Stimulated activated CD8-positive, alpha-beta memory T cell treated with anti-CD3 and anti-CD28 coated beads, Interleukin-7, amount 100 ng/mL, for 48 hours (primary cell): Measurements from ENCODE around the gene GPAT3.
"Not testable (repeated sequence)": the region's sequence is repeated elsewhere in the genome, so short reads cannot be mapped to it uniquely, and the experiment has no call there.

Experiments
- DNase-seq, 2 donors: peaks; one replicate each; pipeline ENCODE4 v3.0.0-alpha.2; 2020; ENCODE audit warnings: low read depth in 1 of 2; ENCODE audit errors: extremely low read depth in 1 of 2

The GPAT3 gene

GRCh38 chr4:83548151-83548905 is 12.4 kb downstream of the GPAT3 start:
- peak; percentile 55 to 75 for DNase-seq

- no peak for DNase-seq
Measured at GRCh38 chr4:83552083-83552482, 16.2 kb downstream of the GPAT3 start.

- no peak for DNase-seq
Measured at GRCh38 chr4:83552924-83553323, 17.0 kb downstream of the GPAT3 start.

- DNase-seq, result no peak
Measured at GRCh38 chr4:83556006-83556707, 20.2 kb downstream of the GPAT3 start.

- no peak for DNase-seq
Measured at GRCh38 chr4:83556816-83557215, 20.9 kb downstream of the GPAT3 start.

GRCh38 chr4:83558059-83558653 is 22.2 kb downstream of the GPAT3 start:
- no peak for DNase-seq

GRCh38 chr4:83558680-83559079 is 22.8 kb downstream of the GPAT3 start:
- no peak for DNase-seq

GRCh38 chr4:83560523-83560922 is 24.6 kb downstream of the GPAT3 start:
- DNase-seq, result no peak

- peak in 1 of 2 donors; percentile 18 for DNase-seq
Measured at GRCh38 chr4:83561381-83561780, 25.5 kb downstream of the GPAT3 start.

- no peak for DNase-seq
Measured at GRCh38 chr4:83563998-83564397, 28.1 kb downstream of the GPAT3 start.

GRCh38 chr4:83568062-83568461 is 32.2 kb downstream of the GPAT3 start:
- DNase-seq, result no peak

- DNase-seq, result no peak
Measured at GRCh38 chr4:83569429-83569828, 33.5 kb downstream of the GPAT3 start.

GRCh38 chr4:83569987-83570386 is 34.1 kb downstream of the GPAT3 start:
- no peak for DNase-seq

GRCh38 chr4:83572848-83573247 is 36.9 kb downstream of the GPAT3 start:
- no peak for DNase-seq

GRCh38 chr4:83574247-83574646 is 38.3 kb downstream of the GPAT3 start:
- DNase-seq, result no peak

- not testable (repeated sequence) for DNase-seq
Measured at GRCh38 chr4:83576237-83576636, 40.3 kb downstream of the GPAT3 start.

- no peak for DNase-seq
Measured at GRCh38 chr4:83581411-83582288, 45.7 kb downstream of the GPAT3 start.

- DNase-seq, result no peak
Measured at GRCh38 chr4:83582289-83582785, 46.4 kb downstream of the GPAT3 start.

- DNase-seq, result no peak
Measured at GRCh38 chr4:83585982-83586508, 50.1 kb downstream of the GPAT3 start.

GRCh38 chr4:83589279-83589678 is 53.4 kb downstream of the GPAT3 start:
- DNase-seq, result no peak

GRCh38 chr4:83591056-83591455 is 55.1 kb downstream of the GPAT3 start:
- DNase-seq, result no peak
